SK-N-SH (cell line): ENCODE data around the gene YWHAE. TPM values are rescaled to one million over a fixed set of nuclear protein-coding genes. Genes with fewer than 3 reads are reported as not detected.

Experiments used
- CTCF ChIA-PET: fragments of 300-600, 350-600 bp; formaldehyde crosslinking; extraction: SDS; loops from one replicate; lab custom pipeline; 2021; lab: Yijun Ruan, JAX
- POLR2A ChIA-PET: fragments of 350-600 bp; sonication (Branson Sonifier 250); formaldehyde crosslinking; extraction: SDS; loops from one replicate; lab custom pipeline; 2020; ENCODE audit warnings: antibody characterized with exemption, inconsistent platforms; lab: Yijun Ruan, JAX
- DNase-seq: peaks from one replicate; pipeline ENCODE4 v3.0.0; 2012
- H2AFZ ChIP-seq: fragments of 200-600 bp; sonication (generic); 2 replicates; pipeline ENCODE4 v1.8.1; 2016; ENCODE audit warnings: antibody characterized with exemption, mild to moderate bottlenecking, low read depth
- H3F3A ChIP-seq: fragments of 200-600 bp; sonication (generic); replicated peaks from 2 replicates; pipeline ENCODE3; 2016; ENCODE audit warnings: antibody characterized with exemption, mild to moderate bottlenecking; ENCODE audit not compliant: insufficient read depth
- H3K27ac ChIP-seq, 2 experiments: fragments of 200-500 bp in 1 of 2; fragments of 200-600 bp in 1 of 2; sonication (Bioruptor generic) in 1 of 2; sonication (generic), shearing (Covaris generic) in 1 of 2; 2 replicates each; pipeline versions ENCODE4 v1.5.1 to v1.6.1; 2014 to 2016; ENCODE audit warnings: low read depth in 2 of 2, inconsistent platforms in 1 of 2, low read length in 1 of 2, mild to moderate bottlenecking in 1 of 2, mixed read lengths in 1 of 2
- H3K27me3 ChIP-seq: fragments of 200-600 bp; sonication (generic), shearing (Covaris generic); 2 replicates; pipeline ENCODE4 v1.6.1; 2016; ENCODE audit warnings: mixed run types; ENCODE audit not compliant: insufficient read depth
- H3K36me3 ChIP-seq, 2 experiments: fragments of 200-500 bp in 1 of 2; fragments of 200-600 bp in 1 of 2; sonication (Bioruptor generic) in 1 of 2; sonication (generic) in 1 of 2; replicated peaks in 1 of 2; 2 replicates each; pipeline versions ENCODE3 to v1.5.1; 2014 to 2016; ENCODE audit warnings: low read length in 1 of 2, mild to moderate bottlenecking in 1 of 2; ENCODE audit not compliant: insufficient read depth in 2 of 2, control insufficient read depth in 1 of 2
- H3K4me1 ChIP-seq, 2 experiments: fragments of 200-500 bp in 1 of 2; fragments of 200-600 bp in 1 of 2; sonication (Bioruptor generic) in 1 of 2; sonication (generic), shearing (Covaris generic) in 1 of 2; 2 replicates each; pipeline versions ENCODE4 v1.5.1 to v1.6.1; 2014 to 2016; ENCODE audit warnings: low read depth in 1 of 2, low read length in 1 of 2, mixed run types in 1 of 2; ENCODE audit not compliant: insufficient read depth in 2 of 2, control insufficient read depth in 1 of 2
- H3K4me2 ChIP-seq: fragments of 200-600 bp; sonication (generic), shearing (Covaris generic); 2 replicates; pipeline ENCODE4 v1.6.1; 2017; ENCODE audit warnings: mixed run types
- H3K4me3 ChIP-seq, 2 experiments: fragments of 200-500 bp in 1 of 2; fragments of 200-600 bp in 1 of 2; sonication (Bioruptor generic) in 1 of 2; sonication (generic), shearing (Covaris generic) in 1 of 2; 2 replicates each; pipeline versions ENCODE4 v1.5.1 to v1.8.1; 2014 to 2016; ENCODE audit warnings: low read depth in 2 of 2, inconsistent platforms in 1 of 2, low read length in 1 of 2, mild to moderate bottlenecking in 1 of 2, mixed read lengths in 1 of 2, moderate library complexity in 1 of 2
- H3K79me2 ChIP-seq: fragments of 200-600 bp; sonication (generic); 2 replicates; pipeline ENCODE4 v1.8.1; 2017; ENCODE audit warnings: mild to moderate bottlenecking; ENCODE audit not compliant: insufficient read depth
- H3K9ac ChIP-seq: fragments of 200-600 bp; sonication (generic); 2 replicates; pipeline ENCODE4 v1.6.1; 2017; ENCODE audit warnings: mixed run types
- H3K9me2 ChIP-seq: fragments of 200-600 bp; sonication (generic); 2 replicates; pipeline ENCODE4 v1.6.1; 2017; ENCODE audit warnings: mixed run types
- H3K9me3 ChIP-seq: fragments of 200-600 bp; sonication (generic); 2 replicates; pipeline ENCODE4 v1.6.1; 2017; ENCODE audit warnings: mixed run types, mild to moderate bottlenecking, moderate library complexity
- H4K20me1 ChIP-seq: fragments of 200-600 bp; sonication (generic); 2 replicates; pipeline ENCODE4 v1.6.1; 2017; ENCODE audit warnings: mild to moderate bottlenecking, mixed run types; ENCODE audit not compliant: insufficient read depth
- ELF1 ChIP-seq: IDR thresholded peaks from 2 replicates; pipeline ENCODE4 v1.4.0; 2012
- EZH2phosphoT487 ChIP-seq: fragments of 200-600 bp; sonication (generic); IDR thresholded peaks from 2 replicates; pipeline ENCODE4 v1.6.1; 2017; ENCODE audit warnings: low read depth, mixed run types, mild to moderate bottlenecking, antibody characterized with exemption, moderate library complexity, borderline replicate concordance
- FOXM1 ChIP-seq: IDR thresholded peaks from 2 replicates; pipeline ENCODE4 v1.4.0; 2012; ENCODE audit warnings: low read depth, mild to moderate bottlenecking
- GABPA ChIP-seq: IDR thresholded peaks from 2 replicates; pipeline ENCODE4 v1.4.0; 2012; ENCODE audit warnings: low read depth, mild to moderate bottlenecking
- IRF3 ChIP-seq: fragments of 150-350 bp; IDR thresholded peaks from 2 replicates; pipeline ENCODE4 v1.6.1; 2016; ENCODE audit warnings: mild to moderate bottlenecking, low read depth, low read length
- MXI1 ChIP-seq: IDR thresholded peaks from 2 replicates; pipeline ENCODE4 v1.6.1; 2012; ENCODE audit warnings: mild to moderate bottlenecking, low read depth, low read length, improper control_type of control experiment
- SMC3 ChIP-seq: IDR thresholded peaks from 2 replicates; pipeline ENCODE4 v1.6.1; 2012; ENCODE audit warnings: low read depth, low read length, improper control_type of control experiment
- USF1 ChIP-seq: IDR thresholded peaks from 2 replicates; pipeline ENCODE4 v1.4.0; 2012; ENCODE audit warnings: low read depth, borderline replicate concordance
- USF2 ChIP-seq: fragments of 150-350 bp; IDR thresholded peaks from 2 replicates; pipeline ENCODE4 v1.6.1; 2017; ENCODE audit warnings: antibody characterized with exemption, low read length, low read depth, borderline replicate concordance
- WGBS: methylation state at CpG from one replicate; pipeline ENCODE4 v1.1.6; 2017; ENCODE audit warnings: low lambda C conversion rate; 5-methylcytosine and 5-hydroxymethylcytosine counted together
- polyA plus RNA-seq, 3 experiments: library from polyadenylated mRNA; depleted of rRNA; stranded (reverse); fragments of >200 nt; gene quantifications; 2 replicates each; pipeline ENCODE4 v1.2.3, GENCODE V29; 2012

YWHAE gene
- polyA plus RNA-seq, 1 of the 3 experiments (the other 2 are of a cell fraction) = 1,023 TPM

GRCh38 chr17:1347589-1348323 is 52.3 kb downstream of the YWHAE start:
- Histone ChIP-seq H3K4me3 (no peak overlapping the region), H3K36me3 (peaks cover 53 to 66% of the 10 kb centered on the region in 2 experiments), H3K4me2 (no peak overlapping the region), H3F3A (peaks cover 33% of the 10 kb centered on the region), H3K9ac (no peak overlapping the region), H3K9me2 (no peaks in the 10 kb centered on the region), H3K27ac (no peak overlapping the region), H3K4me1 (no peaks in the 10 kb centered on the region), H2AFZ (no peak overlapping the region), H3K27me3 (no peaks in the 10 kb centered on the region), H4K20me1 (peaks cover 87% of the 10 kb centered on the region), H3K9me3 (no peaks in the 10 kb centered on the region), H3K79me2 (peaks cover 95% of the 10 kb centered on the region)
- no peak for DNase-seq
- ChIA-PET POLR2A (no interaction called here), CTCF (no interaction called here)
- TF ChIP-seq FOXM1 (no peak), IRF3 (no peak), GABPA (no peak), ELF1 (no peak)
- WGBS = 86% methylated on average over 11 of the region's 11 CpGs

GRCh38 chr17:1344521-1344920 is 55.5 kb downstream of the YWHAE start:
- CTCF ChIA-PET = interaction anchor here (1.0 to 1.3 kb wide), 2 partner anchors 12 to 21 kb away, joined by 3 read pairs; no protein-coding TSS in a partner anchor
- Histone ChIP-seq H3K27me3 (no peaks in the 10 kb centered on the region), H3K9me3 (no peaks in the 10 kb centered on the region), H3K4me1 (no peaks in the 10 kb centered on the region), H3K4me3 (no peak overlapping the region), H3K27ac (no peak overlapping the region; a peak in 1 of 4 replicates), H3K4me2 (no peak overlapping the region), H3K9ac (no peak overlapping the region), H3K79me2 (peaks cover 63% of the 10 kb centered on the region), H3F3A (peaks cover 40% of the 10 kb centered on the region), H3K36me3 (peaks cover 35 to 45% of the 10 kb centered on the region in 2 experiments), H3K9me2 (no peaks in the 10 kb centered on the region), H2AFZ (no peak overlapping the region), H4K20me1 (peaks cover 57% of the 10 kb centered on the region)
- DNase-seq = no peak
- 96% methylated on average over 7 of the region's 7 CpGs for WGBS
- TF ChIP-seq EZH2phosphoT487 = no peak
- TF ChIP-seq USF1 = no peak
- TF ChIP-seq MXI1 = no peak
- no peak for TF ChIP-seq USF2
- no peak for TF ChIP-seq SMC3
- POLR2A ChIA-PET = no interaction called here
